HG03045 (cell line): ENCODE results near the gene PDLIM4.

ENCODE experiments used
- ATAC-seq: cut with Tn5 transposase; IDR thresholded peaks from one replicate; pipeline ENCODE4 v1.9.1; 2021; ENCODE audit warnings: mild to moderate bottlenecking, moderate library complexity; ENCODE audit not compliant: unreplicated experiment

PDLIM4 gene

GRCh38 chr5:132227235-132227484, 30.3 kb upstream of the PDLIM4 start:
- ATAC-seq, result no peak

- ATAC-seq, result peak; percentile 94
Observed at GRCh38 chr5:132227485-132228240, 29.8 kb upstream of the PDLIM4 start, which contains the start of gene P4HA2. Gene P4HA2 (minus strand): TSS chr5:132227853. CDS start chr5:132218626, 9,227 bp downstream.

- ATAC-seq, result no peak
Observed at GRCh38 chr5:132228241-132229035, 29.1 kb upstream of the PDLIM4 start.

- no peak for ATAC-seq
Observed at GRCh38 chr5:132229236-132229635, 28.3 kb upstream of the PDLIM4 start.

GRCh38 chr5:132230871-132231270, 26.6 kb upstream of the PDLIM4 start:
- ATAC-seq, result no peak

GRCh38 chr5:132232465-132232864, 25.0 kb upstream of the PDLIM4 start:
- no peak for ATAC-seq

- no peak for ATAC-seq
Observed at GRCh38 chr5:132233081-132233480, 24.4 kb upstream of the PDLIM4 start.

- ATAC-seq, result no peak
Observed at GRCh38 chr5:132233811-132234683, 23.4 kb upstream of the PDLIM4 start.

- ATAC-seq, result no peak
Observed at GRCh38 chr5:132234684-132235062, 22.8 kb upstream of the PDLIM4 start.

GRCh38 chr5:132235340-132235739, 22.2 kb upstream of the PDLIM4 start:
- no peak for ATAC-seq

GRCh38 chr5:132237141-132237540, 20.4 kb upstream of the PDLIM4 start:
- no peak for ATAC-seq

- no peak for ATAC-seq
Observed at GRCh38 chr5:132237670-132238069, 19.8 kb upstream of the PDLIM4 start.

- peak; percentile 76 for ATAC-seq
Observed at GRCh38 chr5:132238169-132238744, 19.2 kb upstream of the PDLIM4 start.

GRCh38 chr5:132238901-132239500, 18.5 kb upstream of the PDLIM4 start:
- no peak for ATAC-seq

- ATAC-seq, result no peak
Observed at GRCh38 chr5:132239776-132240175, 17.7 kb upstream of the PDLIM4 start.

GRCh38 chr5:132243366-132243977, 14.0 kb upstream of the PDLIM4 start:
- ATAC-seq, result no peak

GRCh38 chr5:132245593-132245992, 11.9 kb upstream of the PDLIM4 start:
- ATAC-seq, result no peak

- ATAC-seq, result no peak
Observed at GRCh38 chr5:132246806-132247205, 10.7 kb upstream of the PDLIM4 start.

- ATAC-seq, result no peak
Observed at GRCh38 chr5:132250547-132250946, 6.9 kb upstream of the PDLIM4 start.

GRCh38 chr5:132251220-132251725, 6.2 kb upstream of the PDLIM4 start:
- no peak for ATAC-seq
